T-helper 17 cell (primary cell): ENCODE results near the gene KIF1A. TPM values are rescaled to one million over a fixed set of nuclear protein-coding genes. Genes with fewer than 3 reads are reported as not detected.
A peak's percentile ranks its signal among the peaks of the same experiment; 100 is the strongest.

Experiments used
- ATAC-seq: fragments of 150-1000 bp; cut with Tn5 transposase; 2 replicates; pipeline ENCODE4 v1.10.0; 2021; ENCODE audit warnings: mild to moderate bottlenecking, moderate library complexity
- DNase-seq, 3 donors: peaks; one replicate each; pipeline versions ENCODE4 v3.0.0 to v3.0.0-alpha.2; 2020 to 2021
- H3K9me3 ChIP-seq: one replicate; pipeline ENCODE4 v1.7.0; 2013; ENCODE audit warnings: low read length, mild to moderate bottlenecking; ENCODE audit not compliant: control insufficient read depth, poor library complexity, severe bottlenecking
- H3K27ac Mint-ChIP-seq: one replicate; pipeline ENCODE4 v1.8.0; 2022; ENCODE audit warnings: mild to moderate bottlenecking, moderate library complexity, mixed read lengths
- H3K27me3 Mint-ChIP-seq: one replicate; pipeline ENCODE4 v1.8.0; 2022; ENCODE audit warnings: mixed read lengths
- H3K36me3 Mint-ChIP-seq: one replicate; pipeline ENCODE4 v1.8.0; 2022; ENCODE audit warnings: low read depth, mixed read lengths
- H3K4me1 Mint-ChIP-seq: one replicate; pipeline ENCODE4 v1.8.0; 2022; ENCODE audit warnings: mild to moderate bottlenecking, mixed read lengths
- H3K4me3 Mint-ChIP-seq: one replicate; pipeline ENCODE4 v1.8.0; 2022; ENCODE audit warnings: mild to moderate bottlenecking, moderate library complexity, mixed read lengths
- total RNA-seq, 4 donors: library from RNA in 2 of 4; stranded (reverse) in 2 of 4; gene quantifications; one replicate each; pipeline ENCODE4 v1.2.3 and lab custom pipeline; 2022 to 2026

KIF1A gene
- total RNA-seq, 2 donors from 2014 or later: 0.18 TPM; not detected in 1

DNA sequence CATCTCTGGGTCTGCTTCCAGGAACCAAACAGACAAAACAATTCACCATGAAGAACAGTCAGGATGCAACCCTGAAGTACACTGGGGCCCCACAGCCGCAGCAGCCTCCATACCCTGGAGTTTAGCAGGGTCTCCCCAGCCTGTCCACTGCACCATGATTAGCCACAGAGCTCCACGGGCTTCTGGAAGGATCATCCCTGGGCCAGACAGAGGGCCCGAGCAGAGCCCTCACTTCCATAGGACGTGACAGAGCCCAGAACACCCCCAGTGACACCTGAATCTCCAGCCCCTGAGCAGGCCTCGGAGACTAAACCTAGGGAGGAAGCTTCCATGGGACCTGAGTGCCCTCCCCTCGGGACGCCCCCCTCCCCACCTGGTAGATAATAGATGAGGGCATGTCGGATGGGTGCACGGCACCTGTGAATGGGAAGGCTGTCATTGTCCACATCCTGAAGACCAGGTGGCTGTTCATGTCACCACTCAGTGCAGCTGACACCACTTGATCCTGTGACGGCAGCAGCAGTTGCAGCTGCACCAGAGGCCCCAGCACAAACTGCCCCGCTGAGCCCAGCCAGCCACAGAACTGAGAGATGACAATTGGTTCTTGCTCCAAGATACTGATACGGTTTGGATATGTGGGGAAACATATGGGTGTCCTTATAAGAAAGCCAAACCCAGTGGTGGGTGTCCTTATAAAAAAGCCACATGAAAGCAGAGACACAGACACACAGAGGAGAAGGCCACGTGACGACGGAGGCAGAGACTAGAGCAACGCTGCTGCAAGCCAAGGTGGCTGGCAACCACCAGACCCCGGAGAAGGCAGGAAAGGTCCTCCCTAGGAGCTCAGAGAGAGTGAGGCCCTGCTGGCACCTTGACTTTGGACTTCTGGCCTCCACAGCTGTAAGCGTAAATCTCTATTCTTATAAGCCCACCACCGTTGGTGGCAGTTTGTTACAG lies 23.2 kb downstream of the KIF1A start:
- no peak for ATAC-seq
- no peak overlapping the region for H3K27ac Mint-ChIP-seq
- no peaks in the 10 kb centered on the region for H3K36me3 Mint-ChIP-seq
- peaks cover 62% of the 10 kb centered on the region for H3K27me3 Mint-ChIP-seq
- no peak overlapping the region for H3K4me3 Mint-ChIP-seq
- H3K4me1 Mint-ChIP-seq: no peaks in the 10 kb centered on the region
- no peaks in the 10 kb centered on the region for H3K9me3 ChIP-seq
- DNase-seq: peak in 2 of 3 donors; percentile 0 to 3

DNA sequence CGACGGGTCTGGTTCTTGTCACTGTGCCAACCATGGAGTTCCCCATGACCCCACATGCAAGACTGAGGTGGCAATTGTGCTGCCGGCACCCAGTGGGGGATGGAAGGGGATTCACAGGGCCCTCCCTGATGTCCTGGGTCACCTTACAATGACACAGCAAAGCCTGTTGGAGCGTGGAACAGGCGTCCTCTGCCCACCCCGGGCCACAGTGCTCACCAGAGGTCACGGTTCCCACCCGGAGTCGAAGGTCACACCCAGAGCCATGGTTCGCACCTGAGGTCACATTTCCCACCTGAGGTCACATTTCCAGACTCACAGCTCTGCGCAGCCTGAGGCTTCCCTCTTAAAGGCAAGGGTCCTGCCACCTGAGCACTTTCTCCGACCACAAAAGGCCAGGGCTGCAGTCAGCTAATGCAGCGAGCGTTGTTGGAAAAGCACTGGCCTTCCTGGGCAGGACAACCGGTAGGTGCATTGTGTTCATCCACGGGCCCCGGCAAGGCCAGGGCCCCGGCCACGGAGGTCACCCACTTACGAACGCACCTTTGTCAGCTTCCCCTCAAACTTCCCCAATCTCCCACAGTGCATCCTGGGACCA lies 24.0 kb downstream of the KIF1A start:
- no peaks in the 10 kb centered on the region for H3K4me1 Mint-ChIP-seq
- H3K36me3 Mint-ChIP-seq: no peaks in the 10 kb centered on the region
- DNase-seq (no peak), ATAC-seq (no peak)
- H3K27me3 Mint-ChIP-seq: peaks cover 54% of the 10 kb centered on the region
- H3K9me3 ChIP-seq: no peaks in the 10 kb centered on the region
- no peak overlapping the region for H3K27ac Mint-ChIP-seq
- H3K4me3 Mint-ChIP-seq: no peak overlapping the region

DNA sequence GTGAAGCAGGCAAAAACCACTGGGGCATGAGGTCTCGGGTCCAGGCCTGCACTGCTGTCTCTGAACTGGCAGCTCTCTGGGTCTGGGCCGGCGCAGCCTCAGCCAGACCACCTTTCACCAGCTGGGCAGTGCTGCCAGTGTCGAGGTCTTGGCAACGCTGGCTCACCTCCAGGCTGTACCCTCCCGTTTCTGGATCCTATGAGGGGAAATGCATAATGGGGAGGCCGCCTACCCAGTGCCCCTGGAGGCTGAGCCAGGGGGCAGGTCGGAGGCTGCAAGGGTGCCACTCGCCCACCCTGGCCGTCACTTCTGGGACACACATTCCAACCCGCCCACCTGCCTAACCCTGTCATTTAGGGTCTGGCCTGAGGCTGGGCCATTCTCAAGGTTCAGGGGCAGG lies 24.6 kb downstream of the KIF1A start:
- no peaks in the 10 kb centered on the region for H3K4me1 Mint-ChIP-seq
- DNase-seq: peak in 1 of 3 donors; percentile 3
- peaks cover 48% of the 10 kb centered on the region for H3K27me3 Mint-ChIP-seq
- no peaks in the 10 kb centered on the region for H3K9me3 ChIP-seq
- ATAC-seq: no peak
- H3K4me3 Mint-ChIP-seq: no peak overlapping the region
- no peak overlapping the region for H3K27ac Mint-ChIP-seq
- H3K36me3 Mint-ChIP-seq: no peaks in the 10 kb centered on the region

DNA sequence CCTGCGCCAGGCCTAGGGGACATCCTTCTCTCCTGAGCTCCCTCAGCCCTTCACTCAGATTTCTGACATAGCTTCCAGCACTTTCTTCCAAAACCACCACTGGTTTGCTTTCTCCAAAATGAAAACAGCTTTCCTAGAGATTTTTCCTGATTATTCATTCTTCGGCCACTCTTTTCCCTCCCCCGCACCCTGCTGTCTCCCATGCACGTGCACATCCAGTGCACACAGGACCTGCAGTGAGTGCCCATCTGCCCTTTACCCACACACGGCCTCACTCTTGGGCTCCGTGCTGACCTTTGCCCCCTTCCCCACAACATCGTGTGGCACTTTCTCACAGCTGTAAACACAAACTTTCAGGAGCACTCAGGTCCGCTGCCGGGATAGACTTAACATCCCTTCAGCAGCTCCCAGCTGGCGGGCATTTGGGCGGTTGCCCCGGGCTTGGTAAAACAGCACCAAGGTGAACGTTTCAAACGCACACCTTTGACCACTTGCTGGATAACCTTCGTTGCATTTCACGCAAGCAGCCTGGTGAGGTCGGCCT lies 25.8 kb downstream of the KIF1A start:
- no peaks in the 10 kb centered on the region for H3K9me3 ChIP-seq
- no peak for DNase-seq
- no peak overlapping the region for H3K27ac Mint-ChIP-seq
- ATAC-seq: no peak
- H3K4me3 Mint-ChIP-seq: peak overlapping the region; percentile 7
- H3K36me3 Mint-ChIP-seq: no peaks in the 10 kb centered on the region
- no peaks in the 10 kb centered on the region for H3K4me1 Mint-ChIP-seq
- H3K27me3 Mint-ChIP-seq: peaks cover 38% of the 10 kb centered on the region

DNA sequence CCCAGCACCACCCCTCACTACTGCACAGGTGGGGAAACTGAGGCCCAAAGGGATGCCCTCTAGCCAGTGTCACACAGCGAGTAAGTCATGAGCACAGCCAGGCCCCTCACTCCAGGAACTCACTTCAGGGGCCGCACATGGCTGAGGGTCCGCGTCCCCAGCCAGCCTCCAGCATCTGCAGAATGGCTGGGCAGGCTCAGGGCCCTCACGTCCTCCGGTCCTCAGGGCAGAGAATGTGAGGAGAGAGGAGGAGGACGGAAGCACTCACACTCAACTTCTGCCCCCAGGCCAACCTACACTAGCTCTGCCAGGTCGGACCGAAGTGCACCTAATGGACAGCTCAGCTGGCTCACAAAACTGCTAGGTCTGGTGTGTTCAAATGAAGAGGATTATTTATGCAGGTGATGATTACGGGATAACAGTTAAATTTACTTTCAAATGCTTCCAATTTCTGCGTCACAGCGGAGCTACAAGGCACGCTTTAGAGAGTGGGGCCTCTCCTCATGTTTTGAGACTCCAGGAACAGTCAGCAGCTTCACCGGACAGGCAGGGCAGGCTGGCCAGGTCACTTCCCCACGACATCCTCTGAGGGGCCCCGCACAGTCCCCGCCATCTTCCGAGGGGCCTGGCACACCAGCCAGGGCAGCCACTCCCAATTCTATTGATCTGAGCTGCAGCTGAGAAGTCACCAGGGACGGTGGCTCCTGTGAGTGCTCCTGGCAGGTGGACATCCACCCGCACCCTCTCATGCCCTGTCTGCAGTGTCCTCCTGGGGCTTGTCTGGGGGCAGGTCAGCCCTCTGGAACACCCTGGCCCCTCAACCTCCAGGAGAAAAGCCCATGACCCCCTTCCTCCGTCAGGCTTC lies 26.5 kb downstream of the KIF1A start:
- ATAC-seq: no peak

DNA sequence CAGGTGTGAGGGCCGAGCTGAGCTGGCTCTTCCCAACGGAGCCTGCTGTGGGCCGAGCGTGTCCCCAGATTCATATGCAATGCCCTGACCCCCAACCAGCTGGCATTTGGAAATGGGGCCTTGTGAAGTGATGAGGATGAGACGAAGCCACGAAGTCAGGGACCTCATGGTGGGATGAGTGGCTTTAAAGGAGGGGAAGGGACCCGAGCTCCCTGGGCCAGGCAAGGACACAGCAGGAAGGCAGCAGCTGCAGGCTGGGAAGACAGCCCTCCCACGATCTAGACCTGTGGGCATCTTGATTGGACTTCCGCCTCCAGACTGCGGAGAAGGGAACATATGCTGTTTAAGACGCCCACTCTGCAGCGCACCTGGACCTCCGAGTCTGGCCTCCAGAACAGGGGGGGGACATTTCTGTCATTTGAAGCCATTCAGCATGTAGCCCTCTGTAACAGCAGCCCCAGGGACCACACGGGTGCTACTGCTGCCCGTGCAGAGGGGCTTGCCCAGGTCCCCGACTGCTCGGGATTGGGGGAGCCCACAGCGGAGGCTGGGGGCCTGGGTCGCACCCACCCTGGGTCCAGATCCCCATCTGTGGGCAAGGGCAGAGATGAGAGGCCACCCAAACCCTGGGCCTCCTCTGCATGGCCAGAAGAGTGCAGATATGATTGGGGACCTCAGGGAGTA lies 27.2 kb downstream of the KIF1A start:
- H3K4me1 Mint-ChIP-seq: peaks cover 4% of the 10 kb centered on the region
- DNase-seq: peak in 1 of 3 donors; percentile 6
- H3K9me3 ChIP-seq: no peaks in the 10 kb centered on the region
- no peak overlapping the region for H3K27ac Mint-ChIP-seq
- no peaks in the 10 kb centered on the region for H3K36me3 Mint-ChIP-seq
- H3K27me3 Mint-ChIP-seq: peaks cover 46% of the 10 kb centered on the region
- no peak for ATAC-seq
- H3K4me3 Mint-ChIP-seq: peak overlapping the region; percentile 57

More for the DNA sequence above, 26.5 kb downstream of the KIF1A start:
- no peaks in the 10 kb centered on the region for H3K36me3 Mint-ChIP-seq
- H3K27me3 Mint-ChIP-seq: peaks cover 43% of the 10 kb centered on the region
- H3K9me3 ChIP-seq: no peaks in the 10 kb centered on the region
- H3K4me3 Mint-ChIP-seq: no peak overlapping the region
- peaks cover under 1% of the 10 kb centered on the region for H3K4me1 Mint-ChIP-seq
- H3K27ac Mint-ChIP-seq: no peak overlapping the region
- DNase-seq: no peak

DNA sequence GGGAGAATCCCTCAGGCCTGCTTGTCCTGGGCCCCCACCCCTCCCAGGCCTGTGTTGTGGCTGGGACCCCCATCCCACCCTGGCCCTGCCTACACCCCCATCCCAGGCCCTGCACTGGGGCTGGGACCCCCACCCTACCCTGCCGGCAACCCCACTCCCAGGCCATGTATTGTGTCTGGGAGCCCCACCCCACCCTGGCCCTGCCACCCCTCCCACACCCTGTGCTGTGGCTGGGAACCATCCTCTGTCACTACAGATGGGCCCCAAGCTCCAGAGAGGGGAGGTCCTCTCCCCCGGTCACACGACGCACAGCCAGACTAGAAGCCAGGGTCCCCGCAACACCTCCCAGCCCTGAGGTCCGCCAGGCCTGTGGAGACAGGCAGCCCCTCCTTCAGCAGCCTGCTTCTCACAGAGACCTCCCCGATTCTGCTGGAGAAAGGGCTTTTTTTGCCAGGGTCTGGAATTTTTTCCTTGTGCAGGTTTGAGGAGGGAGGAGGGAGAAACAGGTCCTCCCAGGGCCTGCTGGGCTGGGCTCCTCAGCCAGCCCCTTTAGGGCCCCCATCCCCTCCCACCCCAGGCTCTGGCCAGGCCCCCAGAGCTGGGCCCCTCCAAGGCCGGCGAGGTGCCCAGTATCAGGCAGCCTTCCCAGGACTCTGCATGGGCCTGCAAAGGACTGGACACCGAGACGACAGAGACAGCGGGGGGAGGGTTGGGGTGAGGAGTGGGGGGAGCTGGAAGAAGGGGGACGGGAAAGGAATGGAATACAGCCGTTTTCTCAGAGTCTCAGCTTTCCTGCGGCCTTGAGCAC lies 28.0 kb downstream of the KIF1A start:
- peaks cover 39% of the 10 kb centered on the region for H3K27me3 Mint-ChIP-seq
- H3K4me1 Mint-ChIP-seq: peaks cover 4% of the 10 kb centered on the region
- ATAC-seq (no peak), DNase-seq (peak in 1 of 3 donors; percentile 7)
- H3K4me3 Mint-ChIP-seq: peak overlapping the region; percentile 57
- no peaks in the 10 kb centered on the region for H3K9me3 ChIP-seq
- H3K27ac Mint-ChIP-seq: no peak overlapping the region
- no peaks in the 10 kb centered on the region for H3K36me3 Mint-ChIP-seq

DNA sequence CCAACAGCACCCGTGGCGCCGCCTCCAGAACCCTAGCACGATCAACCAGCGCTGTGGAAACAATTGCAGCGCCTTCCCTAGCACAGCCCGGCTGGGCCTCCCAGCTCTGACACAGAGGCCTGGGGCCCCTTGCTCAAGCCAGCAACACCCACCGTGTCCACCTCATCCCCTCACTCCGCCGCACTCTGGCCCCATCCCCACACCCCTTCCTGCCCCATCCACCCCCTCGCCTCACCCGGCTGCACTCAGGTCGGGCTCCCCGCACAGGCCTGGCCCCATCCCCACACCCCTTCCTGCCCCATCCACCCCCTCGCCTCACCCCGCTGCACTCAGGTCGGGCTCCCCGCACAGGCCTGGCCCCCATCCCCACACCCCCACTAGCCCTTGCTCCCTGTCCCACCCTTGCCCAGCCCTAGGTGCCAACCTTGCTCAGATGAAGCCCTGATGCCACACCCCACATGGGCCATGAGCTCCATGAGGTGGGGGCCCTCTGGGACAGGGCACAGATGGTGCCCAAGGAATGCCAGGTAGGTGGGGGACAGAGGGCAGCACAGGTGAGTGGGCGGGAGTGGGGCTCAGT lies 28.7 kb downstream of the KIF1A start:
- Mint-ChIP-seq H3K27me3 (peaks cover 31% of the 10 kb centered on the region), H3K4me3 (no peak overlapping the region), H3K36me3 (no peaks in the 10 kb centered on the region), H3K27ac (no peak overlapping the region), H3K4me1 (peaks cover 4% of the 10 kb centered on the region)
- DNase-seq: peak in 1 of 3 donors; percentile 9
- H3K9me3 ChIP-seq: no peaks in the 10 kb centered on the region
- ATAC-seq: no peak

DNA sequence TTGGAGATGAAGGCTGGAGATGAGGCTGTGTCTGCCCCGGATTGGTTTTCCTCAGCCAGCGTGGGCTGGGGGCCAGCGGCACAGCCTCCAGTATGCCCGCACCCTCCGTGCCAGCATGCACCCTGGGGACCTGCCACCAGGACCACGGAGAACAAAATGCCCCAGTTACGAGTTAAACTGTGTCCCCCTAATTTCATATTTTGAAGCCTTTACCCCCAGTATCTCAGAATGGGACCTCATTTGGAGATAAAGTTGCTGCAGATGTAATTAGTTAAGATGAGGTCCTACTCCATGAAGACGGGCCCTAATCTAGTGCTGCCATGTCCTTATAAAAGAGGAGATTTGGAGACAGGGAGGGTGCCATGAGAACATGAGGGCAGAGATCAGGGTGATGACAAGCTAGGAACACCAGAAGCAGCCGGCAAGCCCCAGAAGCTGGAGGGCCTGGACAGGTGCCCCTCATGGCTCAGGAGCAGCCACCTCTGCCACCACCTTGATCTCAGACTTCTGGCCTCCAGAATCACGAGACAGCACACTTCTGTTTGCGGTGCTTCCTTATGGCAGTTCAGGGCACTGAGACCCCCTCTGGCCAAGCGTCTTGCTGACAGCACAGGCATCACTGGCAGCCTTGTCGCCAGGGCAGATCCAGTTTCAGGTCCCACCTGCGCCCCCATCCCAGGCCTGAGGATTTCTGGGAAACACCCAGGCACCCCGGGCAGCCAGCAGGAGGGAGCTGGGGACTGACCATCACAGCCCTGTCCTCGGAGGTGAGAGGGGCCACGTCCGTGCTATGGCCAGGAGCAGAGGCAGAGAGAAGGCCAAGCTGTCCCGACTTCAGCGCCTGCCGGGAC lies 29.4 kb downstream of the KIF1A start:
- Mint-ChIP-seq H3K4me1 (peaks cover 4% of the 10 kb centered on the region), H3K4me3 (no peak overlapping the region), H3K36me3 (no peaks in the 10 kb centered on the region), H3K27me3 (peaks cover 25% of the 10 kb centered on the region), H3K27ac (no peak overlapping the region)
- ATAC-seq (no peak), DNase-seq (peak in 1 of 3 donors; percentile 10)
- H3K9me3 ChIP-seq: no peaks in the 10 kb centered on the region

DNA sequence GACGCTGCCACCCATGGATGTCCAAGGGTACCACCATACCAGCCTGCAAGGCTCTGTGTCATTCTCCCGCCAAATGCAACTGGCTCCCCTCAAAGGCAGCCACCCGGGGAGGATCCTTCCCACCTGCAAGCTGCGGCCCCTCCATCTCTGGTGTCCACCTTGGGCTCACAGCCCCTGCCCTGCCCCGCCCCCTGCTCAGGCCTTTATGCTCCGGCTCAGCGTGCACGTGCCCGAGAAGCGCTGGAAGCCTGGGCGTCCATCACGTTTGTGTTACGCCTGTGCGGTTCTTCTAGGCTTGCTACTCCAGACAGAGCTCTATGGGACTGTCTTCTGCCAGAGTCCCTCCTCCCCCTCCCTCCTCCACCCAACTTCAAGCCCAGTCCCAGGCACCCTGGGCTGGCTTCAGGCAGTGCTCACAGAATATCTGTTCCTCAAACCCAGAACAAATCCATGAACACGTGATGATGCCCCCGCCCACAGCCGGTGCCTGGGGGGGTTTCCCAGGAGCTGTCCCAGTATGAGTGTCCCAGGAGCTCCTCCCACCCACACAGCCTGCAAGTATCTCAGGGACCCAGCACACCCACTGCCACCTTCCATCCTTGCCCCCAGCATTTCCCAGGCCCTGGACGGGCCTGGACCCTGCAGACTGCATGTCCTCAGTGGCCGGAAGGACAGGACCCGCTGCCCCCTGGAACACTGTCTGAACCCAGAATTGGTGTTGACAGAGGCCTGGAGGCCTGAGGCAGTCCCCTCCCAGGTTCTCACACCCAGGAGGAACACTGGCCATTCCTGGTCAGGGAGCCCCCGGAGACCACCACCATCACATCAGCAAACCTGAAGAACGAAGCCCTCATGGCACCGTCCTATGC lies 30.3 kb downstream of the KIF1A start:
- H3K27ac Mint-ChIP-seq: no peak overlapping the region
- H3K9me3 ChIP-seq: no peaks in the 10 kb centered on the region
- ATAC-seq: no peak
- no peaks in the 10 kb centered on the region for H3K36me3 Mint-ChIP-seq
- H3K4me1 Mint-ChIP-seq: peaks cover 4% of the 10 kb centered on the region
- peak in 1 of 3 donors; percentile 3 for DNase-seq
- H3K27me3 Mint-ChIP-seq: peaks cover 21% of the 10 kb centered on the region
- H3K4me3 Mint-ChIP-seq: no peak overlapping the region
